Measurements from ENCODE around the gene MAGEA4.

The MAGEA4 gene

GRCh38 chrX:151929126-151929525 lies 16.4 kb downstream of the MAGEA4 start:
- no peak for DNase-seq

- DNase-seq, result no peak
Observed at GRCh38 chrX:151935358-151935757, 22.7 kb downstream of the MAGEA4 start.

- DNase-seq, result no peak
Observed at GRCh38 chrX:151938172-151938571, 25.5 kb downstream of the MAGEA4 start.

- DNase-seq, result no peak
Observed at GRCh38 chrX:151954730-151955129, 42.0 kb downstream of the MAGEA4 start.

- no peak for DNase-seq
Observed at GRCh38 chrX:151958101-151958500, 45.4 kb downstream of the MAGEA4 start.

- DNase-seq, result no peak
Observed at GRCh38 chrX:151962034-151962433, 49.3 kb downstream of the MAGEA4 start.

GRCh38 chrX:151966236-151966635 lies 53.5 kb downstream of the MAGEA4 start:
- no peak for DNase-seq

GRCh38 chrX:151970027-151970426 lies 57.3 kb downstream of the MAGEA4 start:
- no peak for DNase-seq

GRCh38 chrX:151970661-151971060 lies 58.0 kb downstream of the MAGEA4 start:
- no peak for DNase-seq

- no peak for DNase-seq
Observed at GRCh38 chrX:151973060-151973661, 60.5 kb downstream of the MAGEA4 start.

- DNase-seq, result no peak
Observed at GRCh38 chrX:151973851-151974335, 61.2 kb downstream of the MAGEA4 start.

All from T-helper 9 cell (primary cell).